Measurements from ENCODE around the gene HACE1.
"Not testable (repeated sequence)": the region's sequence is repeated elsewhere in the genome, so short reads cannot be mapped to it uniquely, and the experiment has no call there.

Gene HACE1

GRCh38 chr6:104739124-104739523 is 120.6 kb downstream of the HACE1 start:
- not testable (repeated sequence) for DNase-seq (ENCODE audit: low read depth, low spot score); H3K27ac ChIP-seq

DNA sequence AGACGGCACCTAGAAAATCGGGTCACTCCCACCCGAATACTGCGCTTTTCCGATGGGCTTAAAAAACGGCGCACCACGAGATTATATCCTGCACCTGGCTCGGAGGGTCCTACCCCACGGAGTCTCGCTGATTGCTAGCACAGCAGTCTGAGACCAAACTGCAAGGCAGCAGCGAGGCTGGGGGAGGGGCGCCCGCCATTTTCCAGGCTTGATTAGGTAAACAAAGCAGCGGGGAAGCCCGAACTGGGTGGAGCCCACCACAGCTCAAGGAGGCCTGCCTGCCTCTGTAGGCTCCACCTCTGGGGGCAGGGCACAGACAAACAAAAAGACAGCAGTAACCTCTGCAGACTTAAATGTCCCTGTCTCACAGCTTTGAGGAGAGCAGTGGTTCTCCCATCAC is 122.2 kb downstream of the HACE1 start:
- H3K27ac ChIP-seq; DNase-seq (ENCODE audit: low read depth, low spot score): not testable (repeated sequence)

DNA sequence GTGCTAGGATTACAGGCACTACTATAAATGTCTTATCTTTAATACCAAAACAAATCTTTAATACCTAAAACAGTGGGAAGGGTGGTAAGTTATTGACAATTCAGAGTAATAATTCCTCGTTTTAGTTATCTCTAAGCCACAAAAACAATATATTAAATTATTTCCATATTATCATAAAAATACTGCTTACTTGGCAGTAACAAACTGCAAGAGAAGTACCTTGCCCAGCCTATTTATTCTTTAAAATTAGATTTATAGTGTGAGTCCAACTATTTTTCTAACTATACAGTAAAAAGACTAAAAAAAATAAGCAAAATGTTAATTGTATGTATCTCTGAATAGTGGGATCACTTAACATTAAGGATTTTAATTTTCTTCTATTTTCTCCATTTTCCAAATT is 123.2 kb downstream of the HACE1 start:
- no peak overlapping the region for H3K27ac ChIP-seq
- no peak for DNase-seq (ENCODE audit: low read depth, low spot score)

GRCh38 chr6:104730450-104730849 is 129.3 kb downstream of the HACE1 start:
- H3K27ac ChIP-seq = no peak overlapping the region
- no peak for DNase-seq (ENCODE audit: low read depth, low spot score)

DNA sequence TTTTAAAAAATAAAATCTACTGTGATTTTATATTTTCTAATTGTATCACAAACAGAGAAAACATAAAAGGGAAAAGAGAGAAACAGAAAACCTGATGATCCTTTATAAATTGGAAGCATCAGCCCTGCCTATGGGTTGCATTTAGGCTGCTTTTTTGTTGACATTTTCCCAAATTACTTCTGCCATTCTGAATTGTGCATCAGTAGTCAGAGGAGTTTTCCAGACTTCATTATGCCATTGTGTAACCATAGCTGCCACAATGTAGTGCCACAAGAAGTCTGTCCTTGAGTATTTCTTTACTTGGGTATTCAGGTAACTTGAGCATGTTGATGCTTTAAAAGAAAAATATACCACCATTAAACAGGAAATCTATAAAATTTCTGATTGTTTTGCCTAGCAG is 130.3 kb downstream of the HACE1 start:
- no peak for DNase-seq (ENCODE audit: low read depth, low spot score)
- no peak overlapping the region for H3K27ac ChIP-seq

- DNase-seq (ENCODE audit: low read depth, low spot score) = no peak
- no peak overlapping the region for H3K27ac ChIP-seq
Measured at GRCh38 chr6:104728448-104728847, 131.3 kb downstream of the HACE1 start.

DNA sequence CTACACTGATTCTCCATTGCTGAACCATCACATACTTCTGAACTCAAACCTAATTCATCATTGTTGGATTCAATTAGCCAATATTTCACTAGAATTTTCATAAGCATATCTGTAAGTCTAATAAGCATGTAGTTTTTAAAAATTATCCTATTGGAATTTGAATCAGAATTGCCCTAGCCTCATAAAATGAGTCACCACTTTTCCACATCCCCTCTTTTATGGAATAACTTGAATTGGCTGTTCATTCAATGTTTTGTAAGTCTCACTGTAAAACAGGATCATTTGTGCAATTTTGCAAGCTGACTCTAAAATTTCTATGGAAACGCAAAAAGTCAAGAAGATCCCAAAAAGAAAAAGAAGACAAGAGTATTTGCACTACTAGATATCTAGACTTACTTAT is 141.0 kb downstream of the HACE1 start:
- no peak for DNase-seq (ENCODE audit: low read depth, low spot score)
- no peak overlapping the region for H3K27ac ChIP-seq

- H3K27ac ChIP-seq = no peak overlapping the region
- no peak for DNase-seq (ENCODE audit: low read depth, low spot score)
Measured at GRCh38 chr6:104716858-104717257, 142.9 kb downstream of the HACE1 start.

GRCh38 chr6:104714796-104715195 is 144.9 kb downstream of the HACE1 start:
- no peak overlapping the region for H3K27ac ChIP-seq
- DNase-seq (ENCODE audit: low read depth, low spot score) = no peak

- no peak overlapping the region for H3K27ac ChIP-seq
- no peak for DNase-seq (ENCODE audit: low read depth, low spot score)
Measured at GRCh38 chr6:104713982-104714381, 145.7 kb downstream of the HACE1 start.

- peak overlapping the region; percentile 12 for H3K27ac ChIP-seq
- DNase-seq (ENCODE audit: low read depth, low spot score) = peak; percentile 74
Measured at GRCh38 chr6:104711371-104711770, 148.3 kb downstream of the HACE1 start.

- DNase-seq (ENCODE audit: low read depth, low spot score) = no peak
- H3K27ac ChIP-seq = peak overlapping the region; percentile 12
Measured at GRCh38 chr6:104710543-104711335, 149.0 kb downstream of the HACE1 start.

- peak overlapping the region; percentile 76 for H3K27ac ChIP-seq
- no peak for DNase-seq (ENCODE audit: low read depth, low spot score)
Measured at GRCh38 chr6:104705916-104706442, 153.7 kb downstream of the HACE1 start.

DNA sequence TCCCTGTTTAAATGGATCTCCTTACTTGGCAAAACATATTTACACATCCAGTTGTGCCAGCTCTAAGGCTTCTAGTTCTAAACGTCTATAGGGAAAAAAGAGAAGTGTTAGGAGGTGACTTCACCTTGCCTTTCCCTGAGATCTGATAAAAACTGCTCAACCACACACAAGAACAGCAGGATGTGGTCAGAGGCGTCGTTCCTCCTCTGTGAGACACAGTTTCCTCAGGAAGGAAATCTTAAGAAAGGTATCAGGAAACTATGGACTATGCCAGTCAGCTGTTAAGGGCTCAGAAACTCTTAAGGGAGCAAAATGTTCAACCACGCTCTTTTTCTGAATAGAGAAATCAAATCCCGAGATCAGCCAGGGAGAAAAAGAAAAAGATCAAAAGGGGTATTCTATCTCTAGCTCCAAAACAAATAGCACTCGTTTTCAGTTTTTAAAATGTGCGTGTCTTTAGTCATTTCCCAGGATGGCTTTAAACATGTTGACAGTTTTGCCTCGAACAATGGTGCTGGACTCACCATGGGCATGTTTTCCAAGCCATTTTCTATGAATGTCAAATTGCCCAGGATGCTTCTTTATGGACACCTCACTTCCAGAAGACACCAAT is 154.5 kb downstream of the HACE1 start:
- peak; percentile 68 for DNase-seq (ENCODE audit: low read depth, low spot score)

GRCh38 chr6:104704191-104704590 is 155.5 kb downstream of the HACE1 start:
- DNase-seq (ENCODE audit: low read depth, low spot score) = no peak
- peak overlapping the region; percentile 76 for H3K27ac ChIP-seq

More for the DNA sequence above, 154.5 kb downstream of the HACE1 start:
- H3K27ac ChIP-seq = peak overlapping the region; percentile 76

GRCh38 chr6:104702126-104702841 is 157.4 kb downstream of the HACE1 start:
- DNase-seq (ENCODE audit: low read depth, low spot score) = no peak
- no peak overlapping the region for H3K27ac ChIP-seq

DNA sequence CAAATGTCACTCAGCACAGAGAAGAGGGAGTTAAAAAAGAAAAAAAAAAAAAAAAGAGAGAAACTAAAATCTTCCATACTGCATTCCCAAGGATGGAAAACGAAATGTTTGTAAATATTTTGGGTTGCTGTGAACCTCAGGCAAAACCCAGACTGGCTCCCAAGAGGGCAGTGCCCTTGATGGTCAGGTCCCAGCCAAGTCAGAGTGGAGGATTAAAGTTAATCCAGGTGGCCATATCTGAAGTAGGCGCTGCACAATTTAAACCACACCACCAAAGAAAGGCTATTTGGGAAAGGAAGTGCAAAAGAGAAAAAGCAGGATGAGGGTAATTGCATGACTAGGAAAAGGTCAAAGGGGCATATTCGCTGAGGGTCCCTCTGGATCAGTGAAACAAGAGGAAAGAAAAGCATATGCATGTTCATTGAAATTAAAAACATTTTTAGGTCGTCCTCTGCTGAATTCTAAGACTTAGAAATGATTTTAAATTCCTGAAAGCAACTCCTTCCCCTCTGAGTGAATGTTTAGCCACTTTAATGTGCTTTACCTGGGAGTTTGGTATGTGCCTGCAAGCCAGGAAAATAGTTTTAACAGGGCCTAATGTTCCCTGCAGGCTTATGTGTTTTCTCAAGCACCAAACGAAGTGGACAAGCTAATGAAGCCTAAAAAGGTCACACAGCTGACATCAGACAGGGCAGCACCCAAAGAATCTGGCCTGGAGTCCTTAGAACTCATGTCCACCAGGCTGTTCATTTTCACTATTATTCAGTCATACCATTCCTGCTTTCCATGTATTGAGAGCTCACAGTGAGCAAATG is 159.1 kb downstream of the HACE1 start:
- no peak overlapping the region for H3K27ac ChIP-seq
- no peak for DNase-seq (ENCODE audit: low read depth, low spot score)

GRCh38 chr6:104699593-104700329 is 160.0 kb downstream of the HACE1 start:
- no peak overlapping the region for H3K27ac ChIP-seq
- no peak for DNase-seq (ENCODE audit: low read depth, low spot score)

- no peak for DNase-seq (ENCODE audit: low read depth, low spot score)
Measured at GRCh38 chr6:104698979-104699378, 160.7 kb downstream of the HACE1 start.

More at GRCh38 chr6:104698979-104699378, 160.7 kb downstream of the HACE1 start:
- no peak overlapping the region for H3K27ac ChIP-seq

Measured in epithelial cell of prostate (primary cell).